Effector memory CD4-positive, alpha-beta T cell (primary cell): ENCODE data around the gene ACP3.

Experiments used
- DNase-seq, 3 donors: peaks; one replicate each; pipeline ENCODE4 v3.0.0-alpha.2; 2020
- H3K27ac ChIP-seq: 2 replicates; pipeline ENCODE4 v1.7.0; 2013; ENCODE audit warnings: mild to moderate bottlenecking, low read length, moderate library complexity; ENCODE audit not compliant: insufficient read depth, poor library complexity, severe bottlenecking
- H3K27me3 ChIP-seq: replicated peaks from 2 replicates; pipeline ENCODE4 v1.7.0; 2013; ENCODE audit warnings: mild to moderate bottlenecking, low read length; ENCODE audit not compliant: insufficient read depth, control insufficient read depth, poor library complexity, severe bottlenecking
- H3K36me3 ChIP-seq: 2 replicates; pipeline ENCODE4 v1.7.0; 2013; ENCODE audit warnings: mild to moderate bottlenecking, low read length, moderate library complexity; ENCODE audit not compliant: control insufficient read depth, insufficient read depth
- H3K4me1 ChIP-seq: 2 replicates; pipeline ENCODE4 v1.7.0; 2013; ENCODE audit warnings: low read length, mild to moderate bottlenecking; ENCODE audit not compliant: control insufficient read depth, insufficient read depth, poor library complexity, severe bottlenecking
- H3K4me3 ChIP-seq: 2 replicates; pipeline ENCODE4 v1.7.0; 2013; ENCODE audit warnings: low read length, low read depth, mild to moderate bottlenecking; ENCODE audit not compliant: insufficient read depth, poor library complexity, severe bottlenecking
- H3K9me3 ChIP-seq: 2 replicates; pipeline ENCODE4 v1.7.0; 2013; ENCODE audit warnings: mild to moderate bottlenecking, low read length, moderate library complexity; ENCODE audit not compliant: control insufficient read depth

The ACP3 gene

GRCh38 chr3:132311841-132312240 lies 5.4 kb upstream of the ACP3 start:
- no peak for DNase-seq

GRCh38 chr3:132315851-132316250 lies 1.4 kb upstream of the ACP3 start:
- Histone ChIP-seq H3K27ac (no peak overlapping the region), H3K4me3 (no peak overlapping the region)

More at GRCh38 chr3:132311841-132312240, 5.4 kb upstream of the ACP3 start:
- H3K27ac ChIP-seq: no peak overlapping the region
- no peak overlapping the region for H3K4me3 ChIP-seq
- no peaks in the 10 kb centered on the region for H3K27me3 ChIP-seq
- H3K9me3 ChIP-seq: no peaks in the 10 kb centered on the region
- H3K36me3 ChIP-seq: no peaks in the 10 kb centered on the region
- no peaks in the 10 kb centered on the region for H3K4me1 ChIP-seq

GRCh38 chr3:132318451-132318850 lies 1.2 kb downstream of the ACP3 start:
- Histone ChIP-seq H3K4me1 (no peaks in the 10 kb centered on the region), H3K27ac (no peak overlapping the region), H3K9me3 (no peaks in the 10 kb centered on the region), H3K27me3 (no peaks in the 10 kb centered on the region), H3K36me3 (no peaks in the 10 kb centered on the region), H3K4me3 (no peak overlapping the region)
- no peak for DNase-seq

More at GRCh38 chr3:132315851-132316250, 1.4 kb upstream of the ACP3 start:
- no peak for DNase-seq
- Histone ChIP-seq H3K4me1 (no peaks in the 10 kb centered on the region), H3K27me3 (no peaks in the 10 kb centered on the region), H3K36me3 (no peaks in the 10 kb centered on the region), H3K9me3 (no peaks in the 10 kb centered on the region)

DNA sequence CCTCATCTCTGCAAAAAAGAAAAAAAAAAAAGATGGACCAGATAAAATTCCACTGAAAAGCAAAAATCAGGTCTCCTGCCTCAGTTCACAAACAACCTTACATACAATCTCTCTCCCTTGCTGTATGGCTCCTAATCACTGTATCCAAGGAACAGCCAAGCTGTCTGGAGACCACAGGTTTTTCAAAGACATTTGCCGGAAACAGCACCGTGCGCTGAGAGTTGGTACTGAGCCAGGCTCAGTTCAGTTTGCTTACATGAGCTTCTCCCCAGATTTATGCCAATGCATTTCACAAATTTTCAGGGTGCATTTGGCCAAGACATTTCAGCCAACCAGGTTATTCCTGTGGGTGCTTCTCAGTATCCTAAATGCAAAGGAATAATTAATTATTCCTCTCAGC lies 4.1 kb downstream of the ACP3 start:
- H3K36me3 ChIP-seq: no peaks in the 10 kb centered on the region
- H3K27ac ChIP-seq: no peak overlapping the region
- no peaks in the 10 kb centered on the region for H3K27me3 ChIP-seq
- no peaks in the 10 kb centered on the region for H3K4me1 ChIP-seq
- DNase-seq: no peak
- H3K9me3 ChIP-seq: no peaks in the 10 kb centered on the region
- H3K4me3 ChIP-seq: no peak overlapping the region

GRCh38 chr3:132325103-132325606 lies 7.9 kb downstream of the ACP3 start:
- H3K36me3 ChIP-seq: no peaks in the 10 kb centered on the region
- no peak overlapping the region for H3K27ac ChIP-seq
- no peak overlapping the region for H3K4me3 ChIP-seq
- H3K4me1 ChIP-seq: no peaks in the 10 kb centered on the region
- H3K9me3 ChIP-seq: no peaks in the 10 kb centered on the region
- no peak for DNase-seq
- no peaks in the 10 kb centered on the region for H3K27me3 ChIP-seq

- H3K36me3 ChIP-seq: no peaks in the 10 kb centered on the region
- H3K9me3 ChIP-seq: no peaks in the 10 kb centered on the region
- no peak for DNase-seq
- no peaks in the 10 kb centered on the region for H3K27me3 ChIP-seq
- no peaks in the 10 kb centered on the region for H3K4me1 ChIP-seq
- H3K27ac ChIP-seq: no peak overlapping the region
- H3K4me3 ChIP-seq: no peak overlapping the region
These were observed 8.4 kb downstream of the ACP3 start for GRCh38 chr3:132325634-132326033.

DNA sequence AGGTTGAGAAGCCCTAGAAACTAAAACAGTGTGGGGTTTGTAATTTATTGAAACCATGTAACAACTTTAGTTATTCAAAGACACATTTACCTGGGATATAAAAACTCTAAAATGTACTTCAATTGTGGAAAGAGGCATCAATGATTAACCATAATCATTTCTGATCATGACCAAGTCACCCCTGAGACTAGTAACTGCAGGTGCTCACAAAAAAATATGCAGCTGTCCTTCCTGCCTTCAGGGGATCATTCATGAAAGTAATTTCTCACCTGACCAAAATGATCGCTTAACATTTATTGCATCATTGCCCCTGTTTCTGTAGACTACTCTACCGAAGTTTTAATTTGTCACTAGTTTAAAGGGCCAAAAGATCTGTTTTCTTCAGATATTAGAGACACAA lies 9.0 kb downstream of the ACP3 start:
- no peak for DNase-seq
- Histone ChIP-seq H3K27me3 (no peaks in the 10 kb centered on the region), H3K4me3 (no peak overlapping the region), H3K36me3 (no peaks in the 10 kb centered on the region), H3K4me1 (no peaks in the 10 kb centered on the region), H3K27ac (no peak overlapping the region), H3K9me3 (no peaks in the 10 kb centered on the region)

DNA sequence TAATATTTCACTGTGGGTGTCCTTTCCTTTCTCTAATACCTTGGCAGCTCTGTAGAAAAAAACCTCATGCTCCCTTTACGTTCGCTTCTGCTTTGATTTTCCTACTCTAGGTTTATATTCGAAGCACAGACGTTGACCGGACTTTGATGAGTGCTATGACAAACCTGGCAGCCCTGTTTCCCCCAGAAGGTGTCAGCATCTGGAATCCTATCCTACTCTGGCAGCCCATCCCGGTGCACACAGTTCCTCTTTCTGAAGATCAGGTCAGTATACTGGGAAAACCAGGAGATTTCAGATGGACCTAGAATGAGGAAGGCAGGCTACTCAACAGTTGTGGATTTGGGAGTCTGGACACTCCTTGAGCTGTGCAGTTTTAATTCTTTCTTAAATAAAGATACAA lies 14.9 kb downstream of the ACP3 start:
- Histone ChIP-seq H3K27me3 (no peaks in the 10 kb centered on the region), H3K27ac (no peak overlapping the region), H3K9me3 (no peaks in the 10 kb centered on the region), H3K4me3 (no peak overlapping the region), H3K4me1 (no peaks in the 10 kb centered on the region), H3K36me3 (no peaks in the 10 kb centered on the region)
- DNase-seq: no peak

DNA sequence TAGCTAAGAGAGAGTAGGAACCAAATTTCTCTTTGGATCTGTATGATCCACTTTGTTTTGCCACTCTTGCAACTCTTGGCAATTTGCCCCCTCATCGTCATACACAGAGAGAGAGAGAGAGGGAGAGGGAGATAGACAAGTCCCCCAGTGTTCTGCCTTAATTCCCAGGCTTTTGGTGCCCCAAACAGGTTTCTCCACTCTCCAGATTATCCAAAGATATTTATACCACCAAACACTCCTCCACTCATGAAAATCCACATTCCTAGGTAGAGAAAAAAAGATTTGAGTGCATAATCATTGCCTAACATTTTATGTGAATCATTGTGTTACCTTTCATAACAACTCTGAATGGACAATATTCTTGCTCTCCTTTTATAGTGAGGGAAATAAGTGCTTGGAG lies 15.3 kb downstream of the ACP3 start:
- Histone ChIP-seq H3K27me3 (no peaks in the 10 kb centered on the region), H3K36me3 (no peaks in the 10 kb centered on the region), H3K4me1 (no peaks in the 10 kb centered on the region), H3K4me3 (no peak overlapping the region), H3K9me3 (no peaks in the 10 kb centered on the region), H3K27ac (no peak overlapping the region)
- no peak for DNase-seq

- Histone ChIP-seq H3K9me3 (no peaks in the 10 kb centered on the region), H3K4me3 (no peak overlapping the region), H3K27me3 (peaks cover 3% of the 10 kb centered on the region), H3K36me3 (no peaks in the 10 kb centered on the region), H3K4me1 (no peaks in the 10 kb centered on the region), H3K27ac (no peak overlapping the region)
- DNase-seq: no peak
These were observed 24.5 kb downstream of the ACP3 start for GRCh38 chr3:132341746-132342145.

GRCh38 chr3:132342183-132342582 lies 25.0 kb downstream of the ACP3 start:
- Histone ChIP-seq H3K36me3 (no peaks in the 10 kb centered on the region), H3K4me3 (no peak overlapping the region), H3K4me1 (no peaks in the 10 kb centered on the region), H3K27ac (no peak overlapping the region), H3K27me3 (peaks cover 3% of the 10 kb centered on the region), H3K9me3 (no peaks in the 10 kb centered on the region)
- no peak for DNase-seq
